NOMO-1 (cell line): ENCODE measurements around the gene RASD2.

Source experiments
- DNase-seq, 2 experiments: peaks; one replicate each; lab custom pipeline; 2025; ENCODE audit not compliant: unreplicated experiment in 2 of 2; lab: John Stamatoyannopoulos, UW

The RASD2 gene

DNA sequence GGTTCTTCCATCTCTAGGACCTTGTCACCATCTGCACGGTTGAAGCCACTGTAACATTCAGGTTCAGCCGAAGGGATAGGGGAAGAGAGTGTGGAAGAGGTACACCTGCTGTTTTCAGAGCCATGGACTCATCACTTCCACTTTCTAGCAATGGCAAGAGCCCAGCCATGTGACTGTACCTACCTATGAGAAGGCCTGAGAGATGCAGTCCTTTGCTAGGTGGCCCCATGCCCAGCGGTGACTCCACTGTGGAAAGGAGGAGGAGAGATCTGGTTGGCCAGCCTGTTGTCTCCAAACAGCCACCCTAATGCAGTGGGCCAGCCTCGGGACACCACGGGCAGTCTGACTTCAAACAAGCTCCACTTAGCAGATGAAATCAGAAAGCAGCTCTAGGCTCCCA is 16.0 kb downstream of the RASD2 start:
- DNase-seq: no peak

DNA sequence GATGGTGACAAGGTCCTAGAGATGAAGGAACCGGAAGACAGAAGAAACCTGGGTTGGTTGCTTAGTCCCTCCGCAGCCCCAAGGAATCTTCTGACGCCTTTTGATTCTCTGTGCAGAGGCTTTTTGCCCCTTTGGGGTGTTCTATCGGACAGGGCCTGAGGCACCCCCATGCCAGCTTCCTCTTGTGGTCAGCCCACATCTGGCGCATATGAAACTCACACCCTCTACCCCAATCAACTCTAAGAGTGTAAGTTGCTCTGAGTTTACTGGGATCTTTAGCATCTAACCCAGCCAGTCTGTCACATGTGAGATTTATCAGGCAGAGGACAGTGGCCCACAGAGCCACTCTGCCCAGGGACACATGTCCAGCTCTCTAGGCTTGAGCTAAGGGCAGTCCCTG is 17.4 kb downstream of the RASD2 start:
- no peak for DNase-seq

DNA sequence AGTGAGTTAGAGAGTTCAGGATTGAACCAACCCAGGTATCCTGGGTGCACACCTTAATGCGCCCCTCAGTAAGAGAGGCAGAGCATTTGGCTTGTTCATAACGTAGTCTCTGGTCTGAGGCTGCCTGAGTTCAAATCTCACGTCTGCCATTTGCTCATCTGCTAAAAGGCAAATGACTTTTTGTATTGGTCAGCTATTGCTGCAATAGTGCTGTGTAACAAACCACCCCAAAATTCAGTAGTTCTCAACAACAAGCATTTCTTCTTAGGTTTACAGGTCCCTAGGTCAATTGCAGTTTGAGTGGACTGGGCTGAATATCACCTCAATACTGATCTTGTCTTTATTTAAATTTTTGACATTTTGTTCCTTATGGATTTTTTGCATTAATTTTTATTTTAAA is 18.1 kb downstream of the RASD2 start:
- no peak for DNase-seq

DNA sequence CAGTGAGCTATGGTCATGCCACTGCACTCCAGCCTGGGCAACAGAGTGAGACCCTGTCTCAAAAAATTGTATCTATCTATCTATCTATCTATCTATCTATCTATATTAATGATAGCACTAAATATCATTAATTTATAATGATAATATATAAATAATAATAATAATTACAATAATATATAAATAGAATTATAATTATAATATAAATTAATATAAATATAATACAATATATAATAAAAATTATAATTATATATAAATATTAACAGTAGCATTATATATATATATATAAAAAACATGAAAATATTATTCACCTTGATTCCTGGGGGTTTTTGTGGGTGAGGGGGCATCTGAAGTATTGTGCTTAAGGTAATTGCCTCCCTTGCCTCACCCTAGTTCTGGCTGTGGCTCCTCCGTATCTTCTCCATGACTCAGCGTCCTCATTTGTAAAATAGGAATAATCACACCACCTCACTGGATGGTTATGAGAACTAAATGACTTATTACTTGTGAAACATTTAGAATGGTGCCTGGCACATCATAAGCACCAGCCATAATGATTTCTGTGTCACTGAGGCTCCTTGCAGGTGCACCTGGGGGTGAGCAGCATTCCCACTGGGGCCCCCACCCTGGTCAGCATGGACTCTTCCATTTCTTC is 18.8 kb downstream of the RASD2 start:
- no peak for DNase-seq

DNA sequence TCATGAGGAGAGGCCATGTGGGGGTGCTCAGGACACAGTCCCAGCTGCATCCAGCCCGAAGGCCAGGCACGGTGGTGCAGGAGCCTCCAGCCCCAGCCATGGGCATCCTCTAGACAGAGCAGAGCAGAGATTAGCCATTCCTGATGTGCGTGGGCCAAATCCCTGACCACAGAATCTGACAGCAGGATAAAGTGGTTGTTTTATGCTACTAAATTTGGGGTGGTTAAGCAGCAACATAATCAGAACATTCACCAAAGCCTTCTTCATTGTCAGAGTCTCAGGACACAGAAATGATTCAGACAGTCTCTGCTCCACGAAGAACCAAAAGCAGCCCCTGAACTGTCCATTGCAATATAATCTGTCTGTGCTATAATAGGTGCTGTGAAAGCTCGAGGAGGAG is 19.7 kb downstream of the RASD2 start:
- no peak for DNase-seq

DNA sequence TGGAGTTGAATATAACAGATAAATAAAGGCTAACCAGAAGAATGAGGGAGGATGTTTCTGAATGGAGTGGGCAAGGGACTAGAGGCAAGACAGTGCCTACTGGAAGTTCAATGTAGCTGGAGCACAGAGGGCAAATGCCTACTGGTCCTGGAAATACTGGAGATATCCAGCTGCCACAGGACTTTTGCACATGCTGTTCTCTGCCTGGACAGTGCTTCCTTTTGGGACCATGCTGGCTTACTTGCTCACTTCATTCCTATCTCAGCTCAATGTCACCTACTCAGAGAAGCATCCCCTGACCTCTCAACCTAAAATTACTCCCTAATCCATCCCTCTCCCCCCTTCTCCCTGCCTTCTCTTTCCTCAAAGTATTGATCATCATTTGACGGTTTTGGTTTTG is 20.2 kb downstream of the RASD2 start:
- DNase-seq: no peak

DNA sequence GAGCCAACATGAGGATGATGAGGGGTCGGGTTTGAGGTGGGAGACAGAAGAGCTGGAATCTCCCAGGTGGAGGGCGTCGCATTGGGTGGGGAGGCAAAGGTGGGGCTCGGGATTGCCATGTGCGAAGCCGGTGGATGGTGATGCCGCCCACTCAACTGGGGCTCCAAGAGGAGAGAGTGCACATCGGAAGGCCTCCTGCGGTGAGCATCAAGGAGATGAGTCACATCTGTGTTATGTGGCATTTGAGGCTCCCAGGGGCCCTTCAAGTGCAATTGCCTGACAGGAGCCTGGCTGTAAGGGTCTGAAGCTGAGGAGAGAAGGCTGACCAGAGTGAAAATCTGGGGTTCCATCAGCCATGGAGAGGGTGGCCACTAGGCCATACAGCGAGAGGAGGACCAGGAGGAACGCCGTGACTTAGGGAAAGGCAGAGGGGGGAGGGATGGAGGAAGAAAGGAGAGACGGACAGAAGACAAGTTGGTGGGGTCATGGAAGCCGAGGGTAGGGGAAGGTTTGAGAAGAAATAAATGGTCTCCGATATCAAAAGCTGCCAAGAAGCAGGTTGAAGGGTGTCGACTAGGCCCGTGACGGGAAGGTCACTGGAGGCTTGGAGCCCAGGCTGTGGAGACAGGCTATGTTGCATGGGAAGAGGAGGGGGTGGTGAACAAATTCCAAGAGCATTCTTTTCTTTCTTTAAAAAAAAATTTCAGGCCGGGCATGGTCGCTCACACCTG is 21.3 kb downstream of the RASD2 start:
- no peak for DNase-seq

DNA sequence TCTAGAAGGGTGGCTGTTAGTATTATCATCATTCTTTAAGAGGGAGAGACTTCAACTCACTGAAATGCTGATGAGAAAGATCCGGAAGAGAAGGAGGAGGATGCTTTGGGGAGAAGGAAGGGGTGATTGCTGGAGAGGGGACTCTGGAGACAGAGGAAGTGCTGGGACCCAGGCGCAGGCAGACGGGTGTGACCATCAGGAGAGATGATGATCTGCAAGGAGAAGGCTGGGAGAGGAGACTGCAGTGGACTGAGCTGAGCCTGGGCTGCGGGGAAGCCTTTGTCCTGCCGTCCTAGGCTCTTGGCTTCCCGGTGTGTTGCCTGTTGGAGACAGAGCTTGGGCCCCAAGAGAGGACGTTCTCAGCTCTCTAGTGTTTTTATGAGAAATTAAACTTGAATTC is 22.6 kb downstream of the RASD2 start:
- no peak for DNase-seq

DNA sequence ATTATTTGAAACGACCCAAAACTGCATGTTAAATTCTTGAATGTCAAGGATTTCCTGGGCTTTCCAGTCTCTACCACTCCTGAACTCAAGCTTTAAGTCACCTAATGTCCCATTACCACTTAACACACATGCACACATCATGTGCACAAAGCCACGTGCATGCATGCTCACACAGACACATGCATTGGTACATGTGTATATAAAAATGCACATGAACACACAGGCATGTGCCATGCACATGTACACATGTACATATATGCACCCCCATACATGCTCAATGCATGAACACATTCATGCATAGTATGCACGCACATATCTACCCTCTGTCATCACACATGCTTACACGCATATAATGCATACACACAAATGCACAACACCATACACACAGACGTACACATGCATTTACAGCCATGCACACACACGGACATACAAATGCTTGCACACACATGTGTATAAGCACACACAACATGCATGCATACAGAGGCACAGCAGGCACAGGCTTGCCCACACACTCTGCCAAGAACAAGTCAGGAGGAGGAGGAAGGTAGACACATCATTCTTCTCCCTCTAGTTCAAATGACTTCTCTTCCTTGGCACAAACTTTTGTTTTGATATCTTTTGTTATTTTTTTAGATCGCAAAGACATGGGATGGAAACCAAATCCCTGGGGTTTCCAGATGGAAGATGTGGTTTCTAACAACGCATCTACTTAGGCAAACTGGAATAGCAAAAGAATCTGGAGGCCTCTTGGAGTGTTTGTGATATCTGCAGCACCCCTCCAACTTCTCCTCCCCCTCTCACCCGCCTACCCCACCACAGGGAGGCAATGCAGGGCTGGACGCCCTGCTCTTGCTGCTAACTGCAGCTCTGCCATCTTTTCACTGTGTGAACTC is 24.6 kb downstream of the RASD2 start:
- no peak for DNase-seq

DNA sequence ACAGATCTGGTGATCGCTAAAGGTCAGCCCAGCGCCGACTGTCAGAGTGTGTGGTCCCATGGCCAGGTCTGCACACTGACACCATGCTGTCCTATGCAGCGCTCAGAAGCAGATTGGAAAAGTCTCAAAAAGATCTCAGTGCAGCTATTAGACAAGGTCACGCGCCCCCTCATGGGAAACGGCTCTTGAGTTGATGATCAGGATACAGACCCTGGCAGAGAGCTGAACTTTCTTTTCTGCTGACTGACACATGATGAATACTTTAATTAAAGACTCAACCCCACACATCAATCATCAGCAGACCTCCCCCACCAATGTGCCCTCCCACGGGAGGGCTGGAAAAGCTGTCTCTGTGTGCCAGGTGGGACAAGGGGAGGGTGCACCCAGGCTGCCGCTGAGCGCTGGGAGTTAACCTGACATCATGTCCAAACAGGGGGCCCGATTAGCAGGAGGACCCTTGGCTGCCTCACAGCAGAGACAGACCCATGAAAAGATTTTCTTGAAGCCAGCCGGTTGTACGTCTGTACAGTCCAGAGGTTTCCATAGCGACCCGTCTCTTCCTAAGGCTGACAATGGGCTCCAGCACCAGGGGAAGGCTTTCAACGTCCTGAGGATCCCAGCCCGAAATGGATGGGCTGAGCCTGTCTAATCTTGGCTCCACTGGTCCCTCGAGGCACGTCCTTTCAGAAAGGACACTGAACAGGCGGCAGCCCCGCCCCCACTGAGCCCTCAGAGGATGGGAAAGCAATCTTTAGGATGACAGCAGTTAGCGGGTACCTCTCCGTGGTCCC is 26.9 kb downstream of the RASD2 start:
- DNase-seq: no peak

DNA sequence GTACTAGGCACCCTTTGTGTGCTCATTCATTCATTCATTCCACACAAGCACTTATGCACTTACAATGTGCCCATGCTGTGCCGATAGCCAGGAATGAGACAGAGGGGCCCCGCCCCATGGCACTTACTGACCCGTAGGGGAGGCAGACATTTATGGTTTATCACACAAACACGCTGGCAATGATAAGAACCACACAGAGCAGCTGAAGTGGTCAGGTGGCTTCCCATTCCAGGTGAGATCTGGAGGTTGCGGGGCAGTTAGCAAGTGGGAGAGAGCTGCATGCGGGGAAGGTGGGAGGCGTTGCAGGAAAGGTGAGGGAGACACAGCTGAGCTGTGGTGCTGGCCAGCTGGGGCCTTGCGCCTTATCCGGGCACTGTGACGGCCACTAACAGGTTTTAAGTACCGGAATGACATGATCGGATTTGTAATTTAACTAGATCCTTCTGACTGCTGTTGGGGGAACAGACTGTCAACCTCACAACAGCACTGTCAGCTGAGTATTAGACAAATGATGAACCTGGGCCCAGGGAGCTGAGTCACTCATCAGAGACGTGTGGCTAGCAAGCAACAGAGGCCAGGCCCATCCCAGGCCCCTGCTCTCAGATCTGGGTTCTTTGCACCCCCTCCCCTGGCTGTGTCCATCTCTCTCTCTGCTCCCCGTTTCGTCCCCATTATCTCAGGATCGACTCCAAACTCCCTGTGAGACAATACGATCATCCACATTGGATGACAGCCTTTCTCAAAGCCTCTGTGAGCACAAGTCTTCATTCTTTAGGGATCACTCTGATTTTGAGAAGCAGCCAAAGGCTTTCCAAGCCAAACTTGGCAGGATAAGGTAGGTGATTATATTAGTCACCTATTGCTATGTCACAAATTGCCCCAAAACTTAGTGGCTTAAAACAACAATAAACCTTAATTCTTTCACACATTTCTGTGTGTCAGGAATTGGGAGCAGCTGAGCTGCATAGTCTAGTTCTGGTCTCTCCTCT is 28.4 kb downstream of the RASD2 start:
- no peak for DNase-seq

DNA sequence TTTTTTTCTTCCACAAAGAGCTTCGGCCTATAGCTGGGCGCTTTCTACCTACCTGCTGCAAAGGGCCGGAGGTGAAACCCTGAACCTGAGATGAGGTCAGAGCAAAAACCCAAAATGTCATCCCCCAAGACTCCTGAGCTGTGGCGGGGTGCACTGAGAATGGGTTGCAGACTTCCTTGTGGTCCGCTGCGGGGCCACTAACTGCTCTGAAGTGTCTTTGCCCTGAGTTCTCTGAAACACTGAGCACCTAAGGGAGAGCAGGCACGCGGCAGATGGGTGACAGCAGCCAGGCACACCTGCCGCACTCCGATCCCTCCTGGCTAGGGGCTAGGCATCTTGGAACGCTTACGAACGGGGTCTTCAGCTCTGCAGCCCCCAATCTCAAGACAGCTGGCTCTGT is 29.3 kb downstream of the RASD2 start:
- DNase-seq: no peak

DNA sequence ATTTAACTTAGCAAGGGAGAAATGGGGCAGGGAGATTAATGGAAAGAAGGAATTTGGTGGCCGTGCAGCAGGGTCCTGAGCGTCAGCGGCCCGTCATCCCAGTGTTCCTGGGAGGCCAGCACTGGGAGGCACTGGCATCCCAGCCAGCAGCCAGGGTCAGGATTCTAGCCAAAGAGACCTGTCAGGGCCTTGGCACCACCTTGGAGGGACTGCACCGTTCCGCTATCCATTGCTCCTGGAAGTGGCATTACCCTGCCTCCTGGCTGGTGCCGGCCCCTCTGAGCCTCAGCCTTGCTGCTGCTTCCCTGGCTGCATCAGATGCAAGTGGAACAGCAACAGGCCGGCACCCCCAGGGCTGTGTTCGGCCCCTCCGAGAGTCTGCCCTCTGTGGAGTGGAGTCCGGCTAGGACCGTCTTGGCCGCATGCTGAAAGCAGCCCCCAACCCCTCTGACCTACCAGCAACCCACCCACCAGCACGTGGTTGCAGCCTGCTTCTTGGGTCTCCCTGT is 30.1 kb downstream of the RASD2 start:
- DNase-seq: no peak

DNA sequence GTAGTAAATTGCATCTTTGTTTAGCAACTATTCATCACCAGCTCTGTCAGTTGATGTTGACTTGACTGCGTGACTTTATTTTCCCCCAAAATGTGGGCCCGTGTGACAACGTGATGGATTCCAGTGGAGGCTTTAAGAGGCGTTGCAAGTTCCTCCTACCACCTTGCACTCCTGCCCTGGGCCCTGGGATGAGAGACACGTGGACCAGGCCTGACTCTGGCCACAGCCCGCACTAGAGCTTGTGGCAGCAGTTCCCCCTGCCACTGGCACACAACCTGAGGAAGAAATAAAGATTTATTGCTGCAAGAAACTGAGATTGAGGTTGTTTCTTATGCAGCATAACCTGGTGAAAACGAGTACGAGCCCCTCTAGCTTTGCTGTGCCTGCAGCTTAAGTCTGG is 31.9 kb downstream of the RASD2 start:
- no peak for DNase-seq

DNA sequence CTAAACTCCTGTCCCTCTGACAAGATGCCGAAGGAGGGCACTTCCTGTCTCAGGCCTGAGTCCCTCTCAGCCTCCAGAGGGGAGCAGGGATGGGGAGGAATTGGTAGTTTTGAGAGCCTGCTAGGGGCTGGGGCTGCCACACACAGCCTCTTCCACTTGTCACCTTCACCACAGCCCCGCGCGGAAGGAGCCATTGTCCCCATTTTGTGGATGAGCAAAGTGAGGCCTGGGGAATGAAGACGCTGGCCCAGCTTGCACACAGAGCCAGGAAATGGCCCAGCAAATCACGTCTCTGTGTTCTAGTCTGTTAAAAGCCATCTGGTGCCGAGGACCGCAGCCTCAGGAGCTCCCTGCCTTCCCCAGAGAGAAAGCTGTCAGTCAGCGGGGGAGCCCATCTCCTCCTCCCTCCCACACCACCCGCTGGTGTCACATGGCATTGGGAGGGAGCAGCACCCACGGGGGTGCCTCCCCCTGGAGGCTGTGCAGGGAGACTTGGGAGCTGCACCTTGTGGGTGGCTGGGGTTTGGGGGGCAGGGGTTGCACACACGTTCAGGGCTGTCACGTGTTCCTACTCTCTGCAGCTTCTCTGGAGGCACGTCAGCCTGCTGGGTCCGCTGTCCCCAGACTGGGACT is 34.6 kb downstream of the RASD2 start:
- DNase-seq: no peak

DNA sequence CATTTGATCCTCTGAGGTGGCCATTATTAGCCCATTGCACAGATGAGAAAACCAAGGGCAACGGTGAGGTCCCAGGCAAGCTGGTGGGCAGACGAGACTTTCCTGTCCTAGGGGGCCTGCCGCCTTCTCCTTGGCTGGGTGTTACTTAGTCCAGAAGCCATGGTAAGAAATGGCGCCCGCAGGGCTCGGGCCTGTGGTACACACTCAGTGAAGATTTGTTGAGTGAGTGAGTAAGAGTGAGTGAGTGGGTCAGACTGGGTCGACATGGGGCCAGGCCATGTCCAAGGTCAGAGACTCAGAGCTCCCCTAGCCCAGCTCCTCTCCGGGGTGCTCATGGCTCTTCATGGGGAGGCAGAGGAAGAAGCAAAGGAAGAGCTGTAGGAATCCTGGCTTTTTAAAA is 36.0 kb downstream of the RASD2 start:
- DNase-seq: no peak

DNA sequence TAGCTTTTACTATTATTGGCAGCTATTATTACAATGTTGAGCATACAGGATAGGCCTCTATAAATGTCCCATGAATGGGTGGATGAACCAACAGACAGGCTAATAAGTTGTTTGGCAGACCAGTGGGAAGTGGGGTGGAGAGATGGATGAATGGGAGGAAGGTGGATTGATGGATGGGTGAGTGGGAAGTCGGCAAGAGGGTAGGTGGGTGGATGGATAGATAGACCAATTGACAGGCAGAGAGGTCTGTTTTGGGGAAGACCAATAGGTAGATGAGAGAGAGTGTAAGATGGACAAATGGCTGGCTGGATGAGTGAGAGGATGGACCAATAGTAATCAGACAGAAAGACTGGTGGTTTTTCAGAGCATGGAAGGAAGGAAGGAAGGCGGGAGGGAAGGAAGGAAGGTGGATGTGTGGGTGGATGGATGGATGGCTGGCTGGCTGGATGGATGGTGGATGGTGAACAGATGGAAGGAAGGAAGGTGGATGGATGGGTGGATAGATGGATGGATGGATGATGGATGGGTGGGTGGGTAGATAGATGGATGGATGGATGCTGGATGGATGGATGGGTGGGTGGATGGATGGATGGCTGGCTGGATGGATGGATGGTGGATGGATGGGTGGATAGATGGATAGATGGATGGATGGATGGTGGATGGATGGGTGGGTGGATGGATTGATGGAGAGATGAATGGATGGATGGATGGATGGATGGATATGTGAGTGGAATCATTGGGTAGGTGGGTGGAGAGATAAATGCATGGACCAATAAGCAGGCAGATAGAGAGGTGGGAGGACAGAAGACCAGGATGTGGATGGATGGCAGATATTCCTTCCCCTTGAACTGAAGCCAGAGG is 37.4 kb downstream of the RASD2 start:
- no peak for DNase-seq
